B cell (primary cell): ENCODE data around the gene GEMIN7. TPM values are rescaled to one million over a fixed set of nuclear protein-coding genes. Genes with fewer than 3 reads are reported as not detected.

Experiments used
- ATAC-seq: fragments of 200-7000 bp; cut with Tn5 transposase; one replicate; pipeline ENCODE4 v1.10.0; 2021; ENCODE audit warnings: low read depth, mild to moderate bottlenecking, moderate number of reproducible peaks, moderate library complexity
- CTCF ChIA-PET: fragments of 350-600 bp; sonication (Branson Sonifier 250); formaldehyde crosslinking; loops from one replicate; lab custom pipeline; 2021; ENCODE audit warnings: antibody characterized with exemption, inconsistent platforms; lab: Charles Lee
- POLR2A ChIA-PET: fragments of 350-600 bp; sonication (Branson Sonifier 250); formaldehyde crosslinking; loops from one replicate; lab custom pipeline; 2021; ENCODE audit warnings: antibody characterized with exemption; lab: Charles Lee
- DNase-seq: peaks from one replicate; pipeline ENCODE4 v3.0.0; 2013
- H2AFZ ChIP-seq: 2 replicates; pipeline ENCODE4 v1.6.1; 2012; ENCODE audit warnings: mild to moderate bottlenecking, low read depth, low read length; ENCODE audit not compliant: insufficient read depth, poor library complexity, severe bottlenecking
- H3K27ac ChIP-seq, 2 donors: 1 replicate in 1 of 2; 2 replicates in 1 of 2; pipeline ENCODE4 v1.5.1; 2012 to 2013; ENCODE audit warnings: low read length in 2 of 2, mild to moderate bottlenecking in 2 of 2, moderate library complexity in 1 of 2
- H3K27me3 ChIP-seq, 4 experiments: fragments of 200-600 bp in 1 of 4; sonication (generic) in 1 of 4; replicated peaks in 1 of 4; 1 replicate in 2 of 4; 2 replicates in 2 of 4; pipeline versions ENCODE4 v1.6.1 to v1.7.0; 2013 to 2016; ENCODE audit warnings: low read length in 3 of 4, mild to moderate bottlenecking in 2 of 4, mixed read lengths in 1 of 4, moderate library complexity in 1 of 4; ENCODE audit not compliant: insufficient read depth in 4 of 4, control insufficient read depth in 3 of 4; ENCODE audit errors: control extremely low read depth in 1 of 4
- H3K36me3 ChIP-seq, 2 experiments: replicated peaks in 1 of 2; 1 replicate in 1 of 2; 2 replicates in 1 of 2; pipeline versions ENCODE4 v1.6.1 to v1.7.1; 2013; ENCODE audit warnings: low read length in 1 of 2; ENCODE audit not compliant: insufficient read depth in 2 of 2, control insufficient read depth in 1 of 2; ENCODE audit errors: control extremely low read depth in 1 of 2, extremely low read depth in 1 of 2
- H3K4me1 ChIP-seq, 2 donors: fragments of 200-600 bp in 1 of 2; sonication (generic) in 1 of 2; 1 replicate in 1 of 2; 2 replicates in 1 of 2; pipeline versions ENCODE4 v1.5.1 to v1.6.1; 2013 to 2017; ENCODE audit warnings: low read length in 2 of 2; ENCODE audit not compliant: control insufficient read depth in 2 of 2, insufficient read depth in 2 of 2
- H3K4me2 ChIP-seq: replicated peaks from 2 replicates; pipeline ENCODE3; 2012; ENCODE audit warnings: mild to moderate bottlenecking, low read depth, low read length; ENCODE audit not compliant: poor library complexity, severe bottlenecking
- H3K4me3 ChIP-seq, 5 experiments: fragments of 200-600 bp in 1 of 5; sonication (generic) in 1 of 5; 1 replicate in 3 of 5; 2 replicates in 2 of 5; pipeline versions ENCODE4 v1.5.1 to v1.7.0; 2011 to 2016; ENCODE audit warnings: low read length in 4 of 5, mild to moderate bottlenecking in 4 of 5, low read depth in 2 of 5, control low read depth in 1 of 5, moderate library complexity in 1 of 5; ENCODE audit not compliant: insufficient read depth in 1 of 5; ENCODE audit errors: control extremely low read depth in 1 of 5, extremely low read depth in 1 of 5
- H3K79me2 ChIP-seq: fragments of 200-600 bp; sonication (generic); one replicate; pipeline ENCODE4 v1.6.0; 2016; ENCODE audit warnings: low read length; ENCODE audit not compliant: control insufficient read depth, insufficient read depth
- H3K9ac ChIP-seq: fragments of 200-600 bp; sonication (generic); 2 replicates; pipeline ENCODE4 v1.6.1; 2017; ENCODE audit warnings: mild to moderate bottlenecking, low read length, moderate library complexity
- H3K9me3 ChIP-seq, 3 donors: one replicate each; pipeline versions ENCODE4 v1.6.1 to v1.7.1; 2013; ENCODE audit warnings: low read length in 2 of 3; ENCODE audit not compliant: control insufficient read depth in 2 of 3, insufficient read depth in 1 of 3; ENCODE audit errors: control extremely low read depth in 1 of 3
- H4K20me1 ChIP-seq: 2 replicates; pipeline ENCODE4 v1.6.0; 2012; ENCODE audit warnings: mild to moderate bottlenecking, low read length; ENCODE audit not compliant: insufficient read depth, control insufficient read depth, poor library complexity, severe bottlenecking
- H3K27ac Mint-ChIP-seq: one replicate; pipeline ENCODE4 v1.8.0; 2021; ENCODE audit warnings: mixed read lengths
- H3K27me3 Mint-ChIP-seq: one replicate; pipeline ENCODE4 v1.8.0; 2021; ENCODE audit warnings: mixed read lengths
- H3K4me1 Mint-ChIP-seq: one replicate; pipeline ENCODE4 v1.8.0; 2021; ENCODE audit warnings: mixed read lengths
- H3K4me3 Mint-ChIP-seq: one replicate; pipeline ENCODE4 v1.8.0; 2021; ENCODE audit warnings: mixed read lengths
- H3K9me3 Mint-ChIP-seq: one replicate; pipeline ENCODE4 v1.8.0; 2022; ENCODE audit warnings: mixed read lengths; ENCODE audit not compliant: insufficient read depth
- EZH2 ChIP-seq: IDR thresholded peaks from 2 replicates; pipeline ENCODE4 v1.6.1; 2012; ENCODE audit warnings: borderline replicate concordance, low read depth, mild to moderate bottlenecking, moderate library complexity, low read length; ENCODE audit not compliant: insufficient read depth, poor library complexity, severe bottlenecking
- WGBS: methylation state at CpG from one replicate; pipeline ENCODE4 v1.1.5; 2013; ENCODE audit warnings: missing lambda C conversion rate; ENCODE audit not compliant: insufficient coverage; 5-methylcytosine and 5-hydroxymethylcytosine counted together
- intact Hi-C: fragments of 100-400 bp; cut with micrococcal nuclease; formaldehyde crosslinking; loops from one replicate; pipeline ENCODE4 v1.10.0; 2022
- polyA plus RNA-seq: library from polyadenylated mRNA; depleted of rRNA; stranded (reverse); fragments of >200 nt; gene quantifications from 2 replicates; pipeline ENCODE4 v1.2.3, GENCODE V29; 2012
- total RNA-seq, 2 donors: library from RNA; stranded (reverse); fragments of 120-200 nt in 1 of 2; gene quantifications; 1 replicate in 1 of 2; 2 replicates in 1 of 2; pipeline versions ENCODE4 v1.2.3 to v1.2.4, GENCODE V29; 2013 to 2022
- TF ChIP-seq, protein P1 (sequence below): fragments of 200-600 bp; IDR thresholded peaks from one replicate; pipeline ENCODE4 v1.8.0; 2022; ENCODE audit warnings: antibody characterized with exemption, mild to moderate bottlenecking

Gene GEMIN7
- total and polyA plus RNA-seq, 2 donors (not counting 1 experiment from before 2014, with no cell fraction given) = 43.0 to 89.4 TPM

- Histone ChIP-seq H3K9ac (no peak overlapping the region), H3K36me3 (no peaks in the 10 kb centered on the region), H3K27ac (no peak overlapping the region), H3K4me3 (no peak overlapping the region), H3K4me2 (peak overlapping the region; percentile 14), H3K79me2 (peaks cover 96% of the 10 kb centered on the region), H3K4me1 (peaks cover 32 to 59% of the 10 kb centered on the region in 2 donors), H3K27me3 (no peaks in the 10 kb centered on the region), H4K20me1 (peaks cover 85% of the 10 kb centered on the region), H3K9me3 (no peaks in the 10 kb centered on the region), H2AFZ (no peak overlapping the region)
- 38% methylated on average over 3 of the region's 4 CpGs for WGBS
- no peak overlapping the region for H3K4me3 Mint-ChIP-seq
- TF ChIP-seq, protein P1, sequence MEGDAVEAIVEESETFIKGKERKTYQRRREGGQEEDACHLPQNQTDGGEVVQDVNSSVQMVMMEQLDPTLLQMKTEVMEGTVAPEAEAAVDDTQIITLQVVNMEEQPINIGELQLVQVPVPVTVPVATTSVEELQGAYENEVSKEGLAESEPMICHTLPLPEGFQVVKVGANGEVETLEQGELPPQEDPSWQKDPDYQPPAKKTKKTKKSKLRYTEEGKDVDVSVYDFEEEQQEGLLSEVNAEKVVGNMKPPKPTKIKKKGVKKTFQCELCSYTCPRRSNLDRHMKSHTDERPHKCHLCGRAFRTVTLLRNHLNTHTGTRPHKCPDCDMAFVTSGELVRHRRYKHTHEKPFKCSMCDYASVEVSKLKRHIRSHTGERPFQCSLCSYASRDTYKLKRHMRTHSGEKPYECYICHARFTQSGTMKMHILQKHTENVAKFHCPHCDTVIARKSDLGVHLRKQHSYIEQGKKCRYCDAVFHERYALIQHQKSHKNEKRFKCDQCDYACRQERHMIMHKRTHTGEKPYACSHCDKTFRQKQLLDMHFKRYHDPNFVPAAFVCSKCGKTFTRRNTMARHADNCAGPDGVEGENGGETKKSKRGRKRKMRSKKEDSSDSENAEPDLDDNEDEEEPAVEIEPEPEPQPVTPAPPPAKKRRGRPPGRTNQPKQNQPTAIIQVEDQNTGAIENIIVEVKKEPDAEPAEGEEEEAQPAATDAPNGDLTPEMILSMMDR = no peak
- intact Hi-C loops = no loop called here
- DNase-seq = no peak
- no peaks in the 10 kb centered on the region for H3K9me3 Mint-ChIP-seq
- no peaks in the 10 kb centered on the region for H3K27me3 Mint-ChIP-seq
- no peak for ATAC-seq
- ChIA-PET CTCF (interaction anchor here (0.6 to 3.5 kb wide), 2 partner anchors 11 to 170 kb away, joined by 3 to 14 read pairs; no protein-coding TSS in a partner anchor), POLR2A (no interaction called here)
- H3K4me1 Mint-ChIP-seq = peaks cover 66% of the 10 kb centered on the region
- H3K27ac Mint-ChIP-seq = peak overlapping the region; percentile 11
Measured at GRCh38 chr19:45114116-45114515, 35.1 kb downstream of the GEMIN7 start.

DNA sequence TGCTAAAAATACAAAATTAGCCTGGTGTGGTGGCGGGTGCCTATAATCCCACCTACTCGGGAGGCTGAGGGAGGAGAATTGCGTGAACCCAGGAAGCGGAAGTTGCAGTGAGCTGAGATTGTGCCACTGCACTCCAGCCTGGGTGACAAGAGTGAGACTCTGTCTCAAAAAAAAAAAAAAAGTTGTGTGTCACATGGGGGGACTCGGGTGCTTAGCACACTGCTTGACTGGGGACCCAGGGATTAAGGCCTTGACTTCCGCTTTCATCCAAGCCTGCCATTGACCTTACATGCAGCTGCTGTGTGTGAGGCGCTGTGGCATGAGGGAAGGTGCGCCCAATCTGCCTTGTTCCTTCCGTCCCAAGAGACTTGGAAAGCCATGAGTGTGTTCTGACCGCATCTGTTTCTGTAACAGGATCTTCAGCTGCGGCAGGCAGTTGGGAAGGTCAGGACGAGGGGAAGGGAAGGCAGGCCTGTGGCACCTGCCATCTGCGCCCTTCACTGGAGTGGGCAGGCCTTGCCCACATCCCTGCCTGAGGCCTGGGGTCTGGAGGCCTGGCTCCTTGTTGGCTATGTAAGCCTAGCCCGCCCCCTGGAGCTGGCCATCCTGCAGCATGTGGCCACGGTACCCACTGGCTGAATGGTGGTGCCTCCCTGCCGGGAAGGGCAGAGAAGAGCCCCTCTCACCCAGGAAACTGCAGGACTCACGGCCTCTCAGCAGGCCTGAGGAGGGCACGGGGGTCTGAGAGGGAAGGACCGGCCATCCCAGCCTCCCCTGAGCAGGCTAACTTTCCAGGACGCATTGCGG is 37.0 kb downstream of the GEMIN7 start:
- Mint-ChIP-seq H3K27ac (no peak overlapping the region), H3K9me3 (no peaks in the 10 kb centered on the region), H3K4me1 (peaks cover 73% of the 10 kb centered on the region), H3K27me3 (no peaks in the 10 kb centered on the region), H3K4me3 (peak overlapping the region; percentile 39)
- no peak for ATAC-seq
- Histone ChIP-seq H3K9me3 (no peaks in the 10 kb centered on the region), H3K27ac (peak overlapping the region in 1 of 2 donors; percentile 33), H4K20me1 (peaks cover 83% of the 10 kb centered on the region), H3K4me2 (no peak overlapping the region), H3K36me3 (no peaks in the 10 kb centered on the region), H2AFZ (no peak overlapping the region), H3K27me3 (no peaks in the 10 kb centered on the region), H3K4me3 (no peak overlapping the region), H3K9ac (no peak overlapping the region), H3K79me2 (peaks cover 94% of the 10 kb centered on the region), H3K4me1 (peaks cover 38 to 69% of the 10 kb centered on the region in 2 donors)
- DNase-seq = no peak
- intact Hi-C loops = no loop called here
- ChIA-PET CTCF (no interaction called here), POLR2A (interaction anchor here (0.7 kb wide), 1 partner anchor 29 kb away, joined by 3 read pairs; no protein-coding TSS in a partner anchor)
- 62% methylated on average over 18 of the region's 21 CpGs for WGBS
- no peak for TF ChIP-seq EZH2
- TF ChIP-seq, protein P1 = no peak
